ENCODE results near the gene RNLS.

The RNLS gene

DNA sequence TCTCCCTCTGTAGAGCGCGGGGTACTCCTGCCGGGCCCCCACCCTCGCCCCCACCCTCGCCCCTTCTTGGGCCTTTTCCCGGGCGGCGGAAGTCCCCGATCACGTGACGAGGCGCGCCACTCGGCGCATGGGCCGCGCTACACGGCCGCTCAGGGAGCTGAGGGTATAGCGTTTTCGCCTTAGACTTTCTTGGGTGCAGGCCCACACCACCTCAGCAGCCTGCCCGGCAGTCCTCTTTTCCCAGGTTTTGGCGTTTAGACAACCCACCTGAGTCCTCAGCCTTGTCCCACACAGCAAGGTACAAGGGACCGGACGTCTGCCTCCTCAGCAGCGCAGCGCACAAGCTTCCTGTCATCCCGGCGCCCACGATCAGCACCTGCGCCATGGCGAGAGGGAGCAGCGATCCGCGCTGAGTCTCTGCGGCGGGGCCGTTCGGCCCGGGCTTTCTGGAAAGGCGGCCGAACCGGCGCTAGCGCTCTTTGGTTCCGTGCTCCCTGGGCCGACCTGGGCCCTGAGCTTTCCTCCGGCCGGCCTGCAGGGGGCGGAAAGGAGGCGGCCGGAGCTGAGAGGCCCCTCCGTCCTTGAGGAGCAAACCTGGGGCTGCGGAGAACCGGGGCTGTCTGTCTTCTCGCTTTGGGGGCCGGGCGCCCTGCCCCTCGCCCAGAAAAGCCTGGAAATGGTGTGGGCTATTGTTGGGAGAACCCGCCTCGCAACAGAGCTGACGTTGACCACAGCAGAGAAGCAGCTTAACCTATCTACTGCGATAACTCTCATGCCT is at the start of gene RNLS:
Gene RNLS, minus strand, starts transcription at position 513 of the 778 bp plus-strand sequence.
- Mint-ChIP-seq H3K4me3 (peak within 1 kb of the TSS; percentile 86), H3K9me3 (no peaks in the 10 kb centered on the region), H3K27ac (peak within 1 kb of the TSS; percentile 80), H3K36me3 (ENCODE audit: low read depth) (peaks cover 5% of the 10 kb centered on the region), H3K4me1 (ENCODE audit: low read depth) (peaks cover 10% of the 10 kb centered on the region), H3K27me3 (ENCODE audit: low read depth) (peaks cover 21% of the 10 kb centered on the region)

DNA sequence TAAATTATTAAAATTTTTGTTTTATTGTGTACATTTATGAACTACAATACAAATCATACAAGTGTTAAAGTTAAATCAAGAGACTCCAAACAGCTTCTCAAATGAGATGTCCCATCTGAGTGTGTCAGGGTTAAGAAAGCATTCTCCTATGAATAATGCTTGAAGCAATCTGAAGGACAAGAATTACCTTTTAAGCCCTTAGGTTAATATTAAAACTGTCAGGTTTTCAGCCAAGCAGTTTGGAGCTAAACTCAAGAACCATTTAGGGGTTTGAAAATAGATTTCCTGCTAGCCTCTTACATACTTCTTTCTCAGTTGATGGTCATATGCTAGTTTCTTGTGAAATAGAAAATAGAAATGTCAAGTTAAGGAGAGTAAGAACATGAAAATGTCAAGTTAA is 41.7 kb upstream of the RNLS start:
- Mint-ChIP-seq H3K27me3 (ENCODE audit: low read depth) (peaks cover 17% of the 10 kb centered on the region), H3K4me1 (ENCODE audit: low read depth) (no peaks in the 10 kb centered on the region), H3K9me3 (no peaks in the 10 kb centered on the region)

GRCh38 chr10:88623835-88624234 is 40.7 kb upstream of the RNLS start:
- Mint-ChIP-seq H3K9me3 (no peaks in the 10 kb centered on the region), H3K27me3 (ENCODE audit: low read depth) (peaks cover 18% of the 10 kb centered on the region), H3K4me1 (ENCODE audit: low read depth) (no peaks in the 10 kb centered on the region), H3K27ac (no peak overlapping the region), H3K4me3 (no peak overlapping the region), H3K36me3 (ENCODE audit: low read depth) (no peaks in the 10 kb centered on the region)

More for the DNA sequence above, 41.7 kb upstream of the RNLS start:
- Mint-ChIP-seq H3K27ac (no peak overlapping the region), H3K36me3 (ENCODE audit: low read depth) (no peaks in the 10 kb centered on the region), H3K4me3 (no peak overlapping the region)

GRCh38 chr10:88620441-88620840 is 37.3 kb upstream of the RNLS start:
- no peak overlapping the region for H3K4me3 Mint-ChIP-seq
- no peaks in the 10 kb centered on the region for H3K9me3 Mint-ChIP-seq
- H3K36me3 Mint-ChIP-seq (ENCODE audit: low read depth), result no peaks in the 10 kb centered on the region
- H3K4me1 Mint-ChIP-seq (ENCODE audit: low read depth), result no peaks in the 10 kb centered on the region
- no peak overlapping the region for H3K27ac Mint-ChIP-seq
- peaks cover 9% of the 10 kb centered on the region for H3K27me3 Mint-ChIP-seq (ENCODE audit: low read depth)

DNA sequence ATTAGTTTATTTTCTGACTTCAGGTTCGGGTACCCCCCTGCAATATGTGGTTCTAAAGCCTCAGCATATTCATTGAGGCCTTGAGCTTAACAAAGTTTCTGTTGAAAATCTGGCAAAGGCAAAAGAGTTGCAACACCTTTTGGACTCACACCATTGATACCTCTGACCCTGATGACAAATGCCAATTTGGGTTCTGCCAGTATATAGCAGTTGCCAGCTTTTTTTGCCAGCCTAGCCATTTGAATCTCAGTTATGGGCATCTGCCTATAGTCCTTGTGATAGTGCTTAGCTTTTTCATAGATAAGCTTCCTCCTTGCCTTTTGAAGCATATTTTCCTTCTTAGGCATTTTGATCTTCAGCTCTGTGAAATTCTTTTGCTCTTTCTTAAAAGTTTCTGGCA is 35.4 kb upstream of the RNLS start:
- peaks cover 9% of the 10 kb centered on the region for H3K27me3 Mint-ChIP-seq (ENCODE audit: low read depth)
- no peaks in the 10 kb centered on the region for H3K9me3 Mint-ChIP-seq
- no peak overlapping the region for H3K4me3 Mint-ChIP-seq
- H3K27ac Mint-ChIP-seq, result no peak overlapping the region
- no peaks in the 10 kb centered on the region for H3K36me3 Mint-ChIP-seq (ENCODE audit: low read depth)
- no peaks in the 10 kb centered on the region for H3K4me1 Mint-ChIP-seq (ENCODE audit: low read depth)

- Mint-ChIP-seq H3K9me3 (no peaks in the 10 kb centered on the region), H3K27ac (no peak overlapping the region), H3K27me3 (ENCODE audit: low read depth) (peaks cover 9% of the 10 kb centered on the region), H3K4me1 (ENCODE audit: low read depth) (no peaks in the 10 kb centered on the region), H3K4me3 (no peak overlapping the region), H3K36me3 (ENCODE audit: low read depth) (no peaks in the 10 kb centered on the region)
These were observed 34.7 kb upstream of the RNLS start for GRCh38 chr10:88617772-88618300.

- Mint-ChIP-seq H3K27me3 (ENCODE audit: low read depth) (peaks cover 7% of the 10 kb centered on the region), H3K27ac (no peak overlapping the region), H3K9me3 (no peaks in the 10 kb centered on the region), H3K4me3 (no peak overlapping the region), H3K4me1 (ENCODE audit: low read depth) (no peaks in the 10 kb centered on the region), H3K36me3 (ENCODE audit: low read depth) (no peaks in the 10 kb centered on the region)
These were observed 33.3 kb upstream of the RNLS start for GRCh38 chr10:88616250-88616977.

DNA sequence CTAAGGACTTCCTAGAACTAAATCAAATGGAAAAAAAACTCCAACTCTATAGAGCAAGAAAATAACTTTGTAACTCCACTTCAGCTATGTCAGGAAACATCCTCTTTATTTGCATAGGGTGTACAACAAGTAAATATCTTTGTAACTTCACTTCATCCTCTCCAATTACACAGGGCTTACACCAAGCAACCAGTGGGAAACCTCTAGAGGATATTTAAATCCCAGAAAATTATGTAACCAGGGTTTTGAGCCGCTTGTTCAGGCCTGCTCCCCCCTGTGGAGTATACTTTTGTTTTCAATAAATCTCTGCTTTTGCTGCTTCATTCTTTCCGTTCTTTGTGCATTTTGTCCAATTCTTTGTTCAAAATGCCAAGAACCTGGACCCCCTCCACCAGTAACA is 25.7 kb upstream of the RNLS start:
- H3K27ac Mint-ChIP-seq, result no peak overlapping the region
- peaks cover 14% of the 10 kb centered on the region for H3K27me3 Mint-ChIP-seq (ENCODE audit: low read depth)
- H3K9me3 Mint-ChIP-seq, result no peaks in the 10 kb centered on the region
- no peaks in the 10 kb centered on the region for H3K36me3 Mint-ChIP-seq (ENCODE audit: low read depth)
- no peaks in the 10 kb centered on the region for H3K4me1 Mint-ChIP-seq (ENCODE audit: low read depth)
- no peak overlapping the region for H3K4me3 Mint-ChIP-seq

GRCh38 chr10:88608052-88608732 is 25.1 kb upstream of the RNLS start:
- Mint-ChIP-seq H3K4me1 (ENCODE audit: low read depth) (no peaks in the 10 kb centered on the region), H3K27me3 (ENCODE audit: low read depth) (peaks cover 14% of the 10 kb centered on the region), H3K9me3 (no peaks in the 10 kb centered on the region), H3K27ac (no peak overlapping the region), H3K4me3 (no peak overlapping the region), H3K36me3 (ENCODE audit: low read depth) (no peaks in the 10 kb centered on the region)

DNA sequence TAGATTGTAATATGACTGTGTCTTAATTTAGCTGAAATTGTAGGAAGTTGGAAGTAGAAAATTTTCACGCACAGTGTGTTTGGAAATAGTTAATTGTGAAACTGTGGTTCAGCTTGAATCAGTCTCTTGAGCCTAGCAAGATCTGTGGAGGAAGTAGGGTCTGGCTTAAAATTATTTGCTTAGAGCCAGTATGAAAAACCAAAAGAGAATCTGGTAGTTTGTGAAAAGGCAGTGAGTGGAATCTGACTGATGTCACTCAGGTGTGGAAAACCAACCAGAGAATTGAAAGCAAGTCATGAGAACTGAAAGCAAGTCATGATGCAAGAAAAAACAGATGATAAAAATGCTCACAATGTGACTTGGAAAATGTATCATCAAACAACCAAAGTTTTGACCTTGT is 14.9 kb upstream of the RNLS start:
- Mint-ChIP-seq H3K4me3 (no peak overlapping the region), H3K27ac (no peak overlapping the region), H3K9me3 (no peaks in the 10 kb centered on the region), H3K27me3 (ENCODE audit: low read depth) (peaks cover 4% of the 10 kb centered on the region), H3K4me1 (ENCODE audit: low read depth) (peaks cover 4% of the 10 kb centered on the region), H3K36me3 (ENCODE audit: low read depth) (no peaks in the 10 kb centered on the region)

GRCh38 chr10:88594482-88594881 is 11.4 kb upstream of the RNLS start:
- Mint-ChIP-seq H3K36me3 (ENCODE audit: low read depth) (no peaks in the 10 kb centered on the region), H3K4me1 (ENCODE audit: low read depth) (peaks cover 4% of the 10 kb centered on the region), H3K4me3 (no peak overlapping the region), H3K27me3 (ENCODE audit: low read depth) (peaks cover 9% of the 10 kb centered on the region), H3K27ac (no peak overlapping the region), H3K9me3 (no peaks in the 10 kb centered on the region)

- H3K9me3 Mint-ChIP-seq, result no peaks in the 10 kb centered on the region
- peaks cover 10% of the 10 kb centered on the region for H3K27me3 Mint-ChIP-seq (ENCODE audit: low read depth)
- no peak overlapping the region for H3K27ac Mint-ChIP-seq
- H3K4me1 Mint-ChIP-seq (ENCODE audit: low read depth), result no peaks in the 10 kb centered on the region
- no peak overlapping the region for H3K4me3 Mint-ChIP-seq
- no peaks in the 10 kb centered on the region for H3K36me3 Mint-ChIP-seq (ENCODE audit: low read depth)
These were observed 9.8 kb upstream of the RNLS start for GRCh38 chr10:88592906-88593305.

DNA sequence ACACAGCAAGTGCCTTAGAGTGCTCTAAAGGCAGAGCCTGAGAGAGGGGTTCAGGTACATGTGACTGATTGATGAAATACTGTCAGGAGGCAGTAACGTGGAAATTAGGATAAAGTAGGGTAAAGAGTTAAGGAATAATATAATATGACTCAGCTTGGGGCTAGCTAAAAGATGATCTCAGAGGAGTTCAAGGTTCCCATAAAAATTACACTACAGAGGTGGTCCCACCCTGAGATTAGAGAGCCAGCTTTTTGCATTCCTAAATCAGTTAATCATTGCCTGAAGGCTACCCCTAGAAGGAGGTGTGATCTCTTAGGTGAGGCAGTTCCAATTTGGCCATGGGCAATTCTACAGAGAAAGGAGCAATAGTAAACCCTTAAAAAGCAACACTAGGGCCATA is 9.3 kb upstream of the RNLS start:
- Mint-ChIP-seq H3K27me3 (ENCODE audit: low read depth) (peaks cover 7% of the 10 kb centered on the region), H3K4me3 (no peak overlapping the region), H3K9me3 (no peaks in the 10 kb centered on the region), H3K27ac (no peak overlapping the region), H3K36me3 (ENCODE audit: low read depth) (no peaks in the 10 kb centered on the region), H3K4me1 (ENCODE audit: low read depth) (no peaks in the 10 kb centered on the region)

GRCh38 chr10:88586462-88586861 is 3.3 kb upstream of the RNLS start, which contains the start of gene LIPJ:
Gene LIPJ, plus strand, starts transcription at chr10:88586762. Its CDS starts 3,926 bp downstream, at chr10:88590688.
- Mint-ChIP-seq H3K4me1 (ENCODE audit: low read depth) (peaks cover 10% of the 10 kb centered on the region), H3K36me3 (ENCODE audit: low read depth) (peaks cover 5% of the 10 kb centered on the region)

More at GRCh38 chr10:88586462-88586861, 3.3 kb upstream of the RNLS start, which contains the start of gene LIPJ:
- H3K4me3 Mint-ChIP-seq, result no peak within 1 kb of the TSS
- H3K27me3 Mint-ChIP-seq (ENCODE audit: low read depth), result peaks cover 28% of the 10 kb centered on the region
- no peaks in the 10 kb centered on the region for H3K9me3 Mint-ChIP-seq
- H3K27ac Mint-ChIP-seq, result no peak within 1 kb of the TSS

All from T-helper 1 cell treated with Interleukin-12 subunit alpha and Interleukin-12 subunit beta and Interleukin-4 antibody, amounts not matched to agents 30 μg/mL and 1 μg/mL, for 36 hours (primary cell).